DLD1 (cell line): ENCODE data around the gene HS6ST3.

Experiments used
- in situ Hi-C: cut with HindIII; loops from 2 replicates; pipeline ENCODE4 v1.10.0; 2017; ENCODE audit warnings: low sequenced_read_pairs

HS6ST3 gene

DNA sequence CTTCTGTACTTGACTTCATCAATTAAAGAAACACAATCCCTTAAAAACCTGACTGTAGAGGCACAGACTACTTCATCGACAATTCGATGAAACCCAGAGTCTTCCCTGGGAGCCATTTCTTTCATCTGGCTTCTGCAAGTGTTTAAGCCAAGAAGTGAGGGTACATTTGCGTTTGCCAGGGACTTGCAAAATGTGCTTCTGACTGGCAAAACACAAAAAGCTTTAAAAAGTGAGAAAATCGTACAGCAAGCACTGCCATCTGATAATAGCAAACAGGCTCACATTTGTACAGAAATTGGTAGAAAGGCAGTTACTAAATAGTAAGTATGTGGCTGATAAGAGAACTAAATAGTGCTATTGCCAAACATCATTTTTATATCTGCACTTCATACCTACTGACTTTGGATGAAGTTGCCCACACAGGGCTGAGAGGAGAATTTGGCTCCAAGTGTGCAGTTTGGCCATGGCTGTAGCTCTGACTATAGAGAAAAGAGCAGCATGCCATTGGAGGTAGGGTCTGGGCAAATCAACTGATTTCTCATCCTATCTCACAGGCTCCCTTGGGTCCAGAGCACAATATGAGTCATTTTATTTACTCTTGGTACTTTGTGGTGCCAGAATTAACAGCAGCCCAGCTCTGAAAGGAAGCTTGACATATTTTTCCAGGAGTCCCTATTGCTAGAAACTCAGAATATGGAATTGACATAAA is 546.2 kb downstream of the HS6ST3 start:
- in situ Hi-C loops: no loop called here

DNA sequence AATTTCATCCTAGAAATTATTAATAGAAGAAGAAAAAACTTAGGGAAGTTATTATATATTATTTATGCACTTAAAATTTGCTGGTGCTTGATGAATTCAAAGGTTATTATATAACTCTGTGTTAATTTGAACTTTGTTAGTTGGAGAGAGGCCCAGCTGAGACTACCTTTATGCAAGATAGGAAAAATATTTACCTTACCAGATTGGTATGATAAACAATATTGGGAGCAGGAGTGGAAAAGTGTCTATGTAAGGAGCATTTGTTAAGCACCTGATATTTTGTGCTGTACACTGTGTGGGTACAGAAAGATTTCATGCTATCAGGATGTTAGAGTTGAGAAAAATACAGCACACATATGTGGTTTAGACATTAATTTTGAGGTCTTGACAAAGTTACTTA is 547.1 kb downstream of the HS6ST3 start:
- in situ Hi-C loops: no loop called here

DNA sequence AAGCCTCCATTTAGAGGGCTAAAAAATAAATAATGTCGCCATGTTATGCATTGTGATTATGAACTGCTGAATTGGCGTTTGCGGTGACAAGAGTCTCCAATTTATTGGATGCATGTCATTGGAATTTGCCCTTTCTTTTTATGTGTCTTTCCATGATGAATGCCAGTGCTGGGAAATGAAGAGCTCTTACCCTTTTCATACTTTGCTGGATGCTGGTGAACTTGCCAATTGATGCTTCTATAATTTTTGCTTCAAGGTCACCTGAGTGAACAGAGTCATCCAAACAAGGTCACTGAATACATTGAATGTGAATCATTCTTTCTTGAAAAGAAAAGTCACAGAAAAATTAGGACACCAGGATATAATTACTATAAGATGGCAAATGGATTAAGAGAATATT is 556.2 kb downstream of the HS6ST3 start:
- in situ Hi-C loops: no loop called here

DNA sequence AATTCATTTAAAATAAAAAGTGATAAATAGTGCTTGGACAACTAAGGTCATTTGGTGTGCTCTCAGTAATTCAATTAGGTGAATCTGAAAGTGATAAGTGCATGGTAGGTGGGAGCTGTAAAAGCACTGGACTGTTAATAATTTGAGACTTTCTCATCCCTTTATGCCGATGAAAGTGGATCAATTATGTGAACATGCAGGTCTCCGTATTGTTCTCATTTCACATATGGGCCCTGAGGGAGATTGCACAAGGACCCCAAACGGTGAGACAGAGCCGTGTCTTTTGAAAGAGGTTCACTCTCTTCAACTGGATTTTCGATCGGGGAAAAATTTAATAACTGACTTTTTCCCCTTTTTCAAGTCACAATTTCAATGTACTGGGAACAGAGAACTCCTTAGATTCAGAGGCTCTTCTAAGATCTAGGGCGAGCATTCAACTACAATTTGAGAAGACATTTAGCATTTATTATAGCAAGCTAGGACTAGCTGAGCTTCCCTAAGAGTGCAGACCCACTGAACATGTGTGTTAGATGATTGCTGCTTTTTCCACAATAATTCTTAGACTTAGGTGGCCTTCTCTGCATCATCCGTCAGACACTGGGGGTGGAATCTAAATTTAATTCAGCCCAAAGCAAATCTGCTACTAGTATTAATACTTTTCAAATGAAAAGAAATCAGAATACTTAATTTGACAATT is 556.8 kb downstream of the HS6ST3 start:
- in situ Hi-C loops: no loop called here

DNA sequence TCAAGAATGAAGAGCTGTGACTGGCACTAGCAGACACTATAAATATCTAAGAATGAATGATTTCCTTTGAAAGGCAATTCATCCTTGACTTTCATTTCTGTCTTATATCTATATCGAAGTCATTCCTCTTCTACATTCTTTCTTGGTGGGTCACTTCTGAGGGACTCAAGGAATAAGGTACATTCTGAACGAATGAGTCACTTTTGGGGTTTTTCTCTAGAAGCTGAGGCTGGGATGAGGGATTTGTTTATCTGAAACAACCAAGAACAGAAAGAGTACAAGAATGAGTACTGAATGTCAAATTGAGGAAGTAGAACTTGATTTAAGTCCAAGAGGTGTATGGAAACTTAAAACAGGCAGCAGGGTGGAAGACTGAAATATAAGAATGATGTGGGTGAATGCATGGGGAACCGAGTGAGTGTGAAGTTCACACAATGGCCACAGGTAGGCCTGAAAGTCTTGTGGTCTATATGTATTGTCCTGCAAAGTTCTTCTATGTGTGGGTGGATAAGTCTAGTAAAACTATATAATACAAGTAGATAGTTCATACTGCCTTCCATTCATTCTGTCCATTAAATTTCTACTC is 560.5 kb downstream of the HS6ST3 start:
- in situ Hi-C loops: no loop called here

DNA sequence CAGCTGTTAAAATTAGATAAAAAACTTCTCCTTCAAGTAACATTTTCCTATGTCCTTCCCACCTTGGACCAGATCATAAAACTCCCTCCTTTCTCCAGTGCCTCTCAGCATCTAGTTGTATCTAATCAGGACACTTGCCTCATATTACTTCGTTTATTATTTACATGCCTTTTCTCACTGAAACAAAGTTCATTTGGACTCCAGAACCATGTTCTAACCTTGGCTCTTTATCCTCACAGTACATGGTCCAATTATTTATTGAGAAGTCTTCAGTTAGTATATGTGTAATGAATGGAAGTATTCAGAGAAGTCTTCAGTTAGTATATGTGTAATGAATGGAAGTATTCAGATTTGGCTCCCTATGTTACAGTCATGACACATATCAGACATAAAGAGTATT is 561.7 kb downstream of the HS6ST3 start:
- in situ Hi-C loops: no loop called here

DNA sequence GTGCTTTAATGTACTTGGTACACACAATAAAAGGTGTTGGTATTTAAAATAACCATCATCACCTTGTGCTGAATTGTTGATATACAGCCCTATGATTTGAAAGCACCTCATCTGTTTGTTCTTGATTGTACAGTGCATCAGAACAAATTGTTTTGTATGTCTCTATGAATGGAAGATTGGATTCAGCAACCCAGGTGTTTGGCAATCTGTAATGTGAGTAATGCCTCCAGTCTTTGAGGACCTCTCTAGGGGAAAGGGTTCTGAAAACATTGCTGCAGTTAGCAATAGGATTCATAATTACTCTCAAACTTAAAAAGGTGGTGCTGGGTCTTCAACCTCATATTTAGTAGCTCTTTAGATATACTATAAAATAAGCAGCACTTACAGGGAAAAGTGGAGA is 562.6 kb downstream of the HS6ST3 start:
- in situ Hi-C loops: no loop called here

DNA sequence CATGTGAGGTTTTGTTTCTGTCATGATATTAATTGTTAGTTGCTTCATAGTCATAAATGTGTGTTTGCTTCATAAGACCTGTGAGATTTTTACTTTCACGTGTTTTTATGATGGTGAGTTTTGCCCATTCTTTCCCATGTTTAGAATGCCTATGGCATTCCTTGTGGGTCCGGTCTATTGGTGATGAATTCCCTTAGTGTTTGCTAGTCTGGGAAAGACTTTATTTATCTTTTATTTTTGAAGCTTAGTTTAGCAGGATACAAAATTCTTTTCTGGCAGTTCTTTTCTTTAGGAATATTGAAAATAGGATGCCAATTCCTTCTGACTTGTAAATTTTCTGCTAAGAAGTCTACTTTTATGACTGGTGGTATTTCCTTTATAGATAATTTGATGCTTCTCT is 571.7 kb downstream of the HS6ST3 start:
- in situ Hi-C loops: no loop called here

DNA sequence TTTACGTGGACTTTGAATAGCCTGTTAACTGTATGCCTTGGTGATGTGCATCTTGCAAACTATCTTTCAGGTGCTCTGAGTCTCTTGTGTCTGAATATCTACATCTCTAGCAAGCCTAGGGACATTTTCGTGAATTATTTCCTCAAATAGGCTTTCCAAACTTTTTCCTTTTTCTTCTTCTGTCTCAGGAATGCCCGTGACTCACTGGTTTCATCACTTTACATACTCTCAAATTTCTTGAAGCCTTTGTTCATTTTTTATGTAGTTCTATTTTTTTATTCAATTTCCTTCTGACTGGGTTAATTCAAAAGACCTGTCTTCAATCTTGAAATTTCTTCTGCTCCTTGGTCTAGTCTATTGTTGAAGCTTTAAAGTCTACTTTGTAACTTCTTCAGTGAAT is 572.1 kb downstream of the HS6ST3 start:
- in situ Hi-C loops: no loop called here

DNA sequence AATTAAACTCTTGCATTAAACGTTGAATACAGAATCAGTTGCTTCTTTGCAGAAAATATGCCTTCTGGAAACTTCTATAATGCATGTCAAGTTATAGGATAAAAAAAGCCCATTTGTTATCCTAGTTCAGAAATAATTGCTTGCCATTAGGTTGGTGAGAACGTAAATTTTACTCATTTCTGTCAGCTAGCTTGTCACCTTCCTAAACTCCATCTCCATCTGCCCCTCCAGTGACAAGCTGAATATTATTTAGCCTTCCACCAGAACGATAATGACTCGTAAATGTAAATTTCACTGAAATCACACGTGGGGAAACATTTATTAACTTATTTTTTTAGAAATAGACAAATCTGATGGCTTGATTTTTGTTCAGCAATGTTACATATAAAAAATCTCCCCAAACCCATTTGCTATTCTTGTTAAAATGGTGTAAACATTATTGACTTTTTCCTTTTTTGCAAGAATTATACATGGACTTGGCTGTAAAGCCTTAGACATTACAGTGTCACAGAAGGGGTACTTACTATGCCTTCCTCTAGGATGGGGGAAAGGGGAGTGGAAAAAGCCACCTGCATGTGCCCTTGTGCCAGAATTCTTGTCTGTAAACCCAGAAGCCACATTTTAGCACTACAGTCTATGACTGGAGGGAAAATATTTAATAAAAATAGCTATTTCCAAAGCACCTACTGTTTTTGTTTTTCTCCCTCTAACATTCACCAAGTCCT is 577.5 kb downstream of the HS6ST3 start:
- in situ Hi-C loops: no loop called here

DNA sequence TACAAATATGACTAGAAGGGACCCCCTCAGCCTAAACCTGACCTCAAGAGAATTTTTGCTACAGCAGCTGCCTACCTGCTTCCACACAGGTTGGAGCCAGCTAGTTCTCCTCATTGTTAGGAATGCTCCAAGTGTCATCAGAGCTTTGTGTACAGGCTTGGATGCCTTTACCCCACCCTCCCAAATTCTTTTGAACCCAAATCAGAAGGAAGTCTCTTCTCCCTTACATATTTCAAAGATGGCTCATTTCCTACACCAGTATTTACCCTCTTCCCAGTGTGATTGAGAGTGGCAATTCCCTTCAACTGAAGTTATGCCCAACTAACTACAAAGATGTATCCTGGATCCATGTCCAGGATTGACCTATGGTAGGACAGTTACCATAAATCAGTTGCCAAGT is 581.2 kb downstream of the HS6ST3 start:
- in situ Hi-C loops: no loop called here

DNA sequence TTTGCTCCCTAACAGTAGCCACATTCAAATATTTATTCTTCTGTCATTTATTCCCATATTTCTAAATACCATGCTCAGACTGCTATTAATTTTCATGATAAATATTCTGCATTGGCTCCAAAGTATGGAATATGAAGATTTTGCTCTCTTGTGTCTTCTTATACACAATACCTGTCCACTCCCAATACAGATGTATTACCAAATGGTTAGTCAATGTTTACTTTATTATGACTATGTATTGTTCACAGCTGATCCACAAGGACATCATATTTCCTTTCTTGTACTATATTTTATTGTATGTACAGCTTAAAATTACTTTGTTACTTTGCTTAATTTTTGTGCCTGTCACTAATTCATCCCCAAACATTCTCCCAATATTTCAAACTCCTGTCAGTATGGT is 582.1 kb downstream of the HS6ST3 start:
- in situ Hi-C loops: no loop called here

DNA sequence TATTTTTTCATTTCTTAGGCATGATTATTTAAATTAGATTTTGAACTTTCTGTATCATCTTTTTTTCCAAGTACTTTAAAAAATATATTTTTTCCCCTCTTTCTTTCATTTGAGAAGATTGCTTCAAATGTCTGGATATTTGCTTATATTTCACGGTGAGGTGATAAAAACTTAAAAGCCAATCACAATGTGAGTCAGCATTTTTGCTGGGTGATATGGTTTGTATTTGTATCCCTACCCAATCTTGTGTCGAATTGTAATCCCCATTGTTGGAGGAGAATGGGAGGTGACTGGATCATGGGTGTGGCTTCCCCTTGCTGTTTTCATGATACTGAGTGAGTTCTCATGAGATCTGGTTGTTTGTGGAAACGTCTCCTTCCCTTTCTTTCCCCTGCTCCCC is 583.9 kb downstream of the HS6ST3 start:
- in situ Hi-C loops: no loop called here

DNA sequence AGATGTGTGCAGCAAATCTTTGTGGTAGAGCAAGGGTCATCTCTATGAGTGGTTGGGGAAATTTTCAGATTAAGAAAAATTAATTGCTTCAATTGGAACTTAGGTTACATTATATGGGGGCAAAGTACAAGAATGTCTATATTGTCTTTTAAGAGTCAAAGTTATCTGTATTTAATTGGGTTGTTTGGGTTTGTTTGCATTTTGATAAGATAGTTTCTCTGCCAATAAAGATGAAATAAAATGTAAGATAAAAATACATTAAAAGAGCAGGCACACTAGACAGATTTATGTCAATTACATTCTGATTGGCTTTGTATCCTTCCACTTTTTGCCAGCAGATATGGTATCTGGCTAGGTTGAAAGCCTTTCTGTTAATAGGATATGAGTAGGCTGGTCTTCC is 587.1 kb downstream of the HS6ST3 start:
- in situ Hi-C loops: no loop called here

DNA sequence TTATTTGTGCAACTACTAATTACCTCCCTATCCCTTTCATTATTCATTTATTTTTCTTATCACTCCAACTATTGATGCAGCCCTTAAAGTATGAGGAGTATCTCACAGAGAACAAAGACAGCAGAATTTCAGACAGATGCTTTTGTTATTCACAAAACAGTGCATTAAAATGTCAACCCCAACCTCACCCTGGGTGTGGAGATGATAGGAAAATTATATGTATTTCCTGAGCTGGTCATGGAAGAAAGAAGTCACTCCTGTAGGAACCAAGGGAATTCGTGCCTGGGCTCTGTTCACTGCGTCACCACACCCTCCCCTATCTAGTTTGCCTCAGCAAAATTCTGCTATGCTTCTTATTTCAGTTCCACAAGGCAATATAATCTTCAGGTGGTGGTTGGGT is 588.9 kb downstream of the HS6ST3 start:
- in situ Hi-C loops: no loop called here

DNA sequence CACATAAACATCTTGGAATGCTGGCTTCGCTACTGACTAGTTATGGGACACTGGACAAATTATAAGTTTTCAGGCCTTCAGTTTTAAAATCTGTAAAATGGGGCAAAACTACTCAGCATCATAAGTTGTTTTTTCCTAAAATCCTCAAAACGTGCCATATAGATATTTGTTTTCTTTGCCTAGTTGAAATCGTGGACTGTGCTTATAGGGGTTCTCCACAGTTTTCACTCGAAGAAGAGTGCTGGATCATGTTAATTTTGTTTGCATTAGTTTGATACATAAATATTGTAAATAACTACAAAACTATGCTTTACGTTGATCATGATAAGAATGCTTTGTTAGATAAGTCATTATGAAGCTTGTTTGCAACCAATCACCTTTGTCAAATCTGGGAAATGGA is 591.0 kb downstream of the HS6ST3 start:
- in situ Hi-C loops: no loop called here

DNA sequence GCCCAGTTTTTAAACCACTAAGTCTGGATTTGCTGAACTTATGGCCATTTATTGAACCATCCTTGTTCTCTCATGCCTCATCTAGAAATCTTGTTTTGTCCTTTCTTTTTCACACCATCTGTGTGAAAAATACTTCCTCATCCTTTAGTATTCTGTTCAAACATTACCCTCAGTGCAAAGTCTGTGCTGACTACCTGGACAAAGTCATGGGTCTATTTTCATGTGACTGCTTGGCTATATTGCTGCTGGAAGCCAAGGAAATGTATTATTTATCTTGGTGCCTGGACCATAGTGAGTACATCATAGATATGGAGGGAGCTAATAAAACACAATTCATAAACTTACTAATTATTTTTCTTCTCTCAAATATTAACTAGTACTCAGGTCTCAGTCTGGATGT is 591.9 kb downstream of the HS6ST3 start:
- in situ Hi-C loops: no loop called here

DNA sequence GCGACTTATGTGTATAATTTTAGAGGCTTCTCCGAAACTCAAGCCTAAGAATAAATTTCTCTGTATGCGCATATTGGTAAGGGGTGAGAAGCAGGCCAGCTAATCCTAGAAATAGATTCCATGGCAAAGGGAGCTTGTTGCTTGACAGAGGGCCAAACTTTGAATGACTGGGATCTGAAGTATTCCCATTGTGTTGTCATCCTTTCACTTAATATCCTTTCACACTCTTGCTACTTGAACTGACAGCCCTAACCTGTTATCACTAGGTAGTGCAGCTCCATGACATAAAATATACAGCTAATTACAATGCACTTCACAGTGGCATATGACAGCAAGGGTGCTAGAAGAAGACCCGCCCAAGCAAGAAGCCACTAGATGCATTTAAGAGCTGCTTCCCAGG is 594.6 kb downstream of the HS6ST3 start:
- in situ Hi-C loops: no loop called here

DNA sequence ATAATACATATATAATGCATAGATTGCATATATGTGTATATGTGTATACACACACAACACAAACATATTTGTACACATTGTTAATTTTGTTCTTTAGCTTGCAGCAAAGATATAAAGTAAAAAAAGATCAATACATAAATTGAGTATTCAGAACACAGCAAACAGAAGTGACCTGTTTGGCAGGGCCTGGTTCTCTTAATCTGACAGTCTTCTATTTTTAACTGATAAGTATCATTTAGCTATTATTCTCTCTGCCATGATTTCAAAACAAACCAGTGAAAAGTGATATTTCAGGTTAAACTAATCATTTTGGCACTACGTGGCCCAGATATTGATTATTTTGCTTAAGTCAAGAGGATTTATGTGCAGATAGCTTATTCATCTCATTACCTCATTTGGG is 595.0 kb downstream of the HS6ST3 start:
- in situ Hi-C loops: no loop called here

DNA sequence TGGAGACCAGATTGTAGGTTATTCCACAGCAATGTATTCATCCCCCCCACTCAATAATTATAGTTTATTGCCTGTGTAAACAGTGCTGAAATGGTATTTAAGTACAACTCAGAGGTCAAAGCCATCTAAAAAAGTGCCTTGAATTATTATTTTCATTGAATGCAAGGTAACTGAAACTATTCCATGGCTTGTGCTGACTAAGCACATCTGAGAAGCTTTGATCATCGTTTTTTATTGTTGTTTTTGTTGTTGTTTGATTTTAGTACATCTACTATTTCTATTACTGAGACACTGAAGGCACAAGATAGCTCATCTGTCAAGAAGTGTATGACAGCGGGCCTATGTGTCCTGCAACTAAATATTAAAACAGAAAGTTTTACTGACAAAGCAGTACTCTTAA is 596.4 kb downstream of the HS6ST3 start:
- in situ Hi-C loops: no loop called here

DNA sequence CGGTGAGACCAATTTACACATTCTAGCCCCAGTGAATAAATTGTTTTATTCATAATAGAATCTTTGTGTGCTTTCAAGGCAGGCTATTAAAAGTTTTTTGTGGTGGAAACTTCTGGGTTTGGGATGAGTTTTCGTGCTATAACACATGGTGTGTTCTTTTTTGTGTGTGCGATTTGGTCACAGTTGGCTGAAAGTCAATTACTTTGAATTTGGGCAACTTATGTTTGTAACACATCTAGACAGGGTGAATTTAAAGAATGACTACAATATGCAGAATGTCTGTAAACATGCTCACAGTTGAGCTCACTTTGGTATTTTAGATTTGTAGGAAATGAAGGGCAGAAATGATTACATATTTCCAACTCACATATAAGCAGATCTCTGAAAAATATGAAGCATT is 597.3 kb downstream of the HS6ST3 start:
- in situ Hi-C loops: no loop called here

DNA sequence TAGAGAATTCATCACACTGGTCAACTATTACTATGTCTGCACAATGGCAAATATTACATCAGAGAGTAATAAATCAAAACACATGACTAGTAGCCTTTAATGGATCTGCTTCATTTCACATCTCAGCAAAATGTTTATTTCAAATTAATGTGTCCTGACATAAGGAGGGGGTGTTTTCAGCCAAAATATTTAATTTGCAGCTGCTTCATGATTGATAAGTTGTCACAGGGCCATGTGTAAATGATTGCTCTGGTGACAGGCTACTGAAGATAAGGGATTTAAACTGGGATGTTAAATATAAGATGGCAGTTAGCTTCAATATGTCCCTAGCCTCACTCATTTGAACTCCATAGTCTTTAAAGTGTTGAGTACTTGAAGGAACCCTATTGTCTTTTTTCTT is 601.1 kb downstream of the HS6ST3 start:
- in situ Hi-C loops: no loop called here
